Trophoblast cell (in vitro differentiated cells and primary cell): ENCODE measurements around the gene SEC24C.

Experiments
- DNase-seq, 2 donors: peaks; one replicate each; pipeline ENCODE4 v3.0.0-alpha.2; 2016
- H2AFZ ChIP-seq: 2 replicates; pipeline ENCODE4 v1.6.1; 2013; ENCODE audit warnings: low read length, moderate library complexity, mild to moderate bottlenecking; ENCODE audit not compliant: insufficient read depth, poor library complexity
- H2AK5ac ChIP-seq: 2 replicates; pipeline ENCODE4 v1.6.1; 2013; ENCODE audit warnings: mild to moderate bottlenecking, low read length
- H2BK120ac ChIP-seq: 2 replicates; pipeline ENCODE4 v1.6.1; 2013; ENCODE audit warnings: low read length, mild to moderate bottlenecking, moderate library complexity; ENCODE audit not compliant: insufficient read depth, poor library complexity
- H2BK12ac ChIP-seq: 2 replicates; pipeline ENCODE4 v1.6.1; 2013; ENCODE audit warnings: mild to moderate bottlenecking, low read length, moderate library complexity
- H2BK5ac ChIP-seq: 2 replicates; pipeline ENCODE4 v1.6.1; 2013; ENCODE audit warnings: low read length, low read depth, moderate library complexity, mild to moderate bottlenecking; ENCODE audit not compliant: poor library complexity
- H3K14ac ChIP-seq: 2 replicates; pipeline ENCODE4 v1.6.1; 2013; ENCODE audit warnings: mild to moderate bottlenecking, low read length
- H3K18ac ChIP-seq: 2 replicates; pipeline ENCODE4 v1.6.1; 2013; ENCODE audit warnings: mild to moderate bottlenecking, low read length
- H3K23ac ChIP-seq: 2 replicates; pipeline ENCODE4 v1.6.1; 2013; ENCODE audit warnings: low read length
- H3K27ac ChIP-seq: 2 replicates; pipeline ENCODE4 v1.5.1; 2013; ENCODE audit warnings: low read depth, mild to moderate bottlenecking, inconsistent platforms, low read length, moderate library complexity
- H3K27me3 ChIP-seq: 2 replicates; pipeline ENCODE4 v1.6.1; 2013; ENCODE audit warnings: inconsistent platforms, mild to moderate bottlenecking, low read length, moderate library complexity; ENCODE audit not compliant: insufficient read depth
- H3K36me3 ChIP-seq, 2 experiments: 1 replicate in 1 of 2; 2 replicates in 1 of 2; pipeline ENCODE4 v1.6.1; 2013; ENCODE audit warnings: low read length in 2 of 2, mild to moderate bottlenecking in 2 of 2, moderate library complexity in 1 of 2; ENCODE audit not compliant: insufficient read depth in 2 of 2, control insufficient read depth in 1 of 2
- H3K4ac ChIP-seq: 2 replicates; pipeline ENCODE4 v1.6.1; 2013; ENCODE audit warnings: low read depth, mild to moderate bottlenecking, low read length, moderate library complexity
- H3K4me1 ChIP-seq, 2 experiments: 1 replicate in 1 of 2; 2 replicates in 1 of 2; pipeline ENCODE4 v1.6.1; 2013; ENCODE audit warnings: low read length in 2 of 2, mild to moderate bottlenecking in 2 of 2, moderate library complexity in 1 of 2; ENCODE audit not compliant: insufficient read depth in 2 of 2, control insufficient read depth in 1 of 2
- H3K4me2 ChIP-seq: 2 replicates; pipeline ENCODE4 v1.6.1; 2013; ENCODE audit warnings: inconsistent platforms, mild to moderate bottlenecking, low read length, moderate library complexity
- H3K4me3 ChIP-seq: 2 replicates; pipeline ENCODE4 v1.5.1; 2013; ENCODE audit warnings: mild to moderate bottlenecking, low read depth, low read length, inconsistent platforms
- H3K79me1 ChIP-seq: one replicate; pipeline ENCODE4 v1.6.1; 2013; ENCODE audit warnings: low read length
- H3K79me2 ChIP-seq: 2 replicates; pipeline ENCODE4 v1.6.1; 2013; ENCODE audit warnings: low read length, mild to moderate bottlenecking; ENCODE audit not compliant: control insufficient read depth, insufficient read depth, poor library complexity
- H3K9ac ChIP-seq: 2 replicates; pipeline ENCODE4 v1.6.1; 2013; ENCODE audit warnings: mild to moderate bottlenecking, low read length
- H3K9me3 ChIP-seq: 2 replicates; pipeline ENCODE4 v1.6.1; 2013; ENCODE audit warnings: low read depth, mild to moderate bottlenecking, control low read depth, inconsistent platforms, low read length; ENCODE audit not compliant: insufficient read depth
- H4K12ac ChIP-seq: 2 replicates; pipeline ENCODE4 v1.6.1; 2013; ENCODE audit warnings: low read depth, mild to moderate bottlenecking, low read length, moderate library complexity
- H4K8ac ChIP-seq: 2 replicates; pipeline ENCODE4 v1.6.1; 2013; ENCODE audit warnings: low read depth, mild to moderate bottlenecking, low read length, moderate library complexity
- H4K91ac ChIP-seq: one replicate; pipeline ENCODE4 v1.6.1; 2013; ENCODE audit warnings: low read depth, mild to moderate bottlenecking, low read length, moderate library complexity
- WGBS: extraction: QIAGEN DNeasy Blood & Tissue Kit; methylation state at CpG from one replicate; pipeline ENCODE4 v1.1.7; 2013; ENCODE audit warnings: missing lambda C conversion rate; ENCODE audit not compliant: insufficient read length, insufficient coverage; ENCODE audit errors: extremely low coverage; 5-methylcytosine and 5-hydroxymethylcytosine counted together

The SEC24C gene

DNA sequence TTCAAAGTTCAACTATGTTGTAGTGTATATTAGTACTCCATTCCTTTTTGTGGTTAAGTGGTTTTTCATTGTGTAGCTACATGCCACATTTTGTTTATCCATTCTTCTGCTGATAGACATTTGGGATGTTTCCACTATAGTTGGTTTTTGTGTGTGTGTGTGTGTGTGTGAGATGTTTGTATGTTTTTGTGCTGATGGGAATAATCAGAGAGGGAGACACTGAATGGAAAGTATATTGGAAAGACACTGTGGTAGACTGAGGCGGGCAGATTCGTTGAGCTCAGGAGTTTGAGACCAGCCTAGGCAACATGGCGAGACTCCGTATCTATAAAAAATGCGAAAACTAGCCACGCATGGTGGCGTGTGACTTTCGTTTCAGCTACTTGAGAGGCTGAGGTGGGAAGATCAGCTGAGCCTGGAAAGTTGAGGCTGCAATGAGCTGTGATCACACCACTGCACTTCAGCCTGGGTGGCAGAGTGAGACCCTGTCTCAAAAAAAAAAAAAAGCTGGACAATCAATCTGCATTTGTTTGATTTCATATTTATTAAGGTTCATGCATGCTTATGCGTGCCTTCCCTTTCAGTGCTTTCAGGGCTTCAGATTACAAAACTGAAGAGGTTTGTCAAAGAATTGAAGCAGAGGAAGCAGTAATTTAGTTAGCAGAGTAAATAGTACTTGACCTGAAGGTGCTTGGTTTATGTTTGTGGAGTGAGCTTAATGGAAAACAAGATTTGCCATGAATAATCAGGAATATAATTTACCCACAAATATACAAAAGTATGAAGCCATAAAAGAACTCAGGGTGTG is 14.7 kb downstream of the SEC24C start:
- Histone ChIP-seq H3K23ac (no peak overlapping the region), H3K4me1 (peaks cover 0 to 3% of the 10 kb centered on the region in 2 experiments), H3K4ac (no peak overlapping the region), H3K18ac (no peak overlapping the region), H2AFZ (no peak overlapping the region), H2BK12ac (no peak overlapping the region), H3K9ac (no peak overlapping the region), H4K12ac (no peak overlapping the region), H3K27me3 (no peaks in the 10 kb centered on the region), H3K27ac (no peak overlapping the region), H4K91ac (no peak overlapping the region), H3K79me2 (no peaks in the 10 kb centered on the region), H3K14ac (no peak overlapping the region), H2AK5ac (no peak overlapping the region), H3K9me3 (no peaks in the 10 kb centered on the region), H2BK5ac (no peak overlapping the region), H3K4me3 (no peak overlapping the region), H4K8ac (no peak overlapping the region), H3K79me1 (no peaks in the 10 kb centered on the region), H3K36me3 (peaks cover 32 to 56% of the 10 kb centered on the region in 2 experiments), H3K4me2 (no peak overlapping the region), H2BK120ac (no peak overlapping the region)
- DNase-seq = no peak
- no CpG with 5 or more reads among the region's 9 CpGs for WGBS

- Histone ChIP-seq H3K79me2 (no peaks in the 10 kb centered on the region), H4K8ac (no peak overlapping the region), H2AFZ (no peak overlapping the region), H2BK5ac (no peak overlapping the region), H3K4me2 (no peak overlapping the region), H3K4me1 (peaks cover 0 to 3% of the 10 kb centered on the region in 2 experiments), H3K4ac (no peak overlapping the region), H2BK120ac (no peak overlapping the region), H3K9me3 (no peaks in the 10 kb centered on the region), H3K4me3 (no peak overlapping the region), H4K91ac (no peak overlapping the region), H3K9ac (no peak overlapping the region), H3K23ac (no peak overlapping the region), H3K27me3 (no peaks in the 10 kb centered on the region), H4K12ac (no peak overlapping the region), H2BK12ac (no peak overlapping the region), H3K14ac (no peak overlapping the region), H3K79me1 (no peaks in the 10 kb centered on the region), H3K27ac (no peak overlapping the region), H3K36me3 (peaks cover 34 to 58% of the 10 kb centered on the region in 2 experiments), H2AK5ac (no peak overlapping the region), H3K18ac (no peak overlapping the region)
- no CpG with 5 or more reads among the region's 5 CpGs for WGBS
- DNase-seq = peak; percentile 34 to 37
These were observed 15.4 kb downstream of the SEC24C start for GRCh38 chr10:73759512-73760115.

DNA sequence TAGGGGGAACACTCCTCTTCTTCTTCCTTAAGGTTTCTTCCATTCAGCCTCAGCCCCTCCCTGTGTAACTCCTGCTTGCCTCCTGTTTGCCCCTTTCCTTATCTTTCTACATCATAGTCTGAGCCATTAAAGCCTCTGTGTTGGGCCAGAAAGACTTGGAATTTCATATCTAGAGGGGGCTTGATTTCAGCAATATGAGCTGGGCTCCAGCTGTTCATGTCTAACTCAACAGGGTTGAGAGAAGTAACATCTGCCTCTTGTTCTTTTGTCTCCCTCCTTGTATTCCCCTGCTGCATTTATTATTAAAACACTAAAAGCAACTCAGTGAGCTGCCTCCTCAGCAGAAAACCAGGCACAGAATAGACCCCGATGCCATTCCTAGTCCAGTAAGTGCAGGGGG is 17.6 kb downstream of the SEC24C start:
- Histone ChIP-seq H3K14ac (no peak overlapping the region), H3K9me3 (no peaks in the 10 kb centered on the region), H3K36me3 (peaks cover 42 to 75% of the 10 kb centered on the region in 2 experiments), H3K18ac (no peak overlapping the region), H3K4me3 (no peak overlapping the region), H3K27me3 (no peaks in the 10 kb centered on the region), H2BK120ac (no peak overlapping the region), H2AK5ac (no peak overlapping the region), H2BK5ac (no peak overlapping the region), H4K12ac (no peak overlapping the region), H3K79me1 (no peaks in the 10 kb centered on the region), H3K9ac (no peak overlapping the region), H3K23ac (peak overlapping the region; percentile 47), H3K4ac (no peak overlapping the region), H2AFZ (no peak overlapping the region), H3K79me2 (no peaks in the 10 kb centered on the region), H2BK12ac (no peak overlapping the region), H3K4me2 (no peak overlapping the region), H3K27ac (no peak overlapping the region), H4K91ac (no peak overlapping the region), H3K4me1 (peaks cover 0 to 3% of the 10 kb centered on the region in 2 experiments), H4K8ac (no peak overlapping the region)
- DNase-seq = no peak
- WGBS = no CpG with 5 or more reads among the region's 1 CpG

DNA sequence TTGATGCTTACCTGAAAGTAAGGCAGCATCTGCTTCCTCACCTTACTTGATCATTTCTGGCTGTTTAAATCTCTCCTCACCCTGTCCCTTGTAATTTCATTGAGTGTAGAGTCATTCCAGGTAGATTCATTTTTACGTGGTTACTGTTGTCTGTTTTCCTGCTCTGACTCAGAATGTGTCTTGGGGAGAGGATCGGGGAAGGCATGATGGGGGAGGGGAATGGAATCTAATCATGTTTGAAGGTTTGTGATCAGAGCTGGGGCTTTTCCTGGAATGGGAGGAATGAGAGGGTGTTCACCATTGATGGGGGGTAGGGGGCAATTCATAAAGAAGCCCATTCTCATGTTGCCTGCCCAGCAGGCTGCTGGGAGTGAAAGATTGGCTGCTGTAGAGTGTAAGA is 18.7 kb downstream of the SEC24C start:
- no peak overlapping the region for H4K8ac ChIP-seq
- no peaks in the 10 kb centered on the region for H3K79me2 ChIP-seq
- H2AK5ac ChIP-seq = no peak overlapping the region
- H3K9ac ChIP-seq = no peak overlapping the region
- no peak overlapping the region for H3K14ac ChIP-seq
- no peak overlapping the region for H2BK5ac ChIP-seq
- no peak overlapping the region for H3K23ac ChIP-seq
- no peak overlapping the region for H3K4me2 ChIP-seq
- H2AFZ ChIP-seq = no peak overlapping the region
- peaks cover 0 to 3% of the 10 kb centered on the region in 2 experiments for H3K4me1 ChIP-seq
- H3K79me1 ChIP-seq = no peaks in the 10 kb centered on the region
- no peak overlapping the region for H3K18ac ChIP-seq
- DNase-seq = no peak
- WGBS = no CpG with 5 or more reads among the region's 2 CpGs
- H3K4me3 ChIP-seq = no peak overlapping the region
- no peak overlapping the region for H4K91ac ChIP-seq
- H3K4ac ChIP-seq = no peak overlapping the region
- peaks cover 43 to 77% of the 10 kb centered on the region in 2 experiments for H3K36me3 ChIP-seq
- H4K12ac ChIP-seq = no peak overlapping the region
- H2BK12ac ChIP-seq = no peak overlapping the region
- H3K27ac ChIP-seq = no peak overlapping the region
- H2BK120ac ChIP-seq = no peak overlapping the region
- no peaks in the 10 kb centered on the region for H3K27me3 ChIP-seq
- no peaks in the 10 kb centered on the region for H3K9me3 ChIP-seq
